DOHH2 (cell line): ENCODE measurements around the gene ERAP2.

Experiments
- H3F3A ChIP-seq: fragments of 200-600 bp; sonication (generic), shearing (Covaris generic); 2 replicates; pipeline ENCODE4 v1.6.0; 2016; ENCODE audit warnings: antibody characterized with exemption, mild to moderate bottlenecking; ENCODE audit not compliant: control insufficient read depth, insufficient read depth
- H3K27ac ChIP-seq: fragments of 200-600 bp; sonication (generic); 2 replicates; pipeline ENCODE4 v1.5.1; 2014; ENCODE audit warnings: low read depth, mild to moderate bottlenecking, low read length, moderate library complexity
- H3K27me3 ChIP-seq: fragments of 200-600 bp; sonication (generic); 2 replicates; pipeline ENCODE4 v1.6.1; 2014; ENCODE audit warnings: mild to moderate bottlenecking, low read length, mixed read lengths; ENCODE audit not compliant: control insufficient read depth
- H3K36me3 ChIP-seq: fragments of 200-600 bp; sonication (generic); 2 replicates; pipeline ENCODE4 v1.6.1; 2014; ENCODE audit warnings: mild to moderate bottlenecking, low read length, moderate library complexity, mixed read lengths; ENCODE audit not compliant: control insufficient read depth
- H3K4me1 ChIP-seq: fragments of 200-600 bp; sonication (generic); 2 replicates; pipeline ENCODE4 v1.6.1; 2014; ENCODE audit warnings: mild to moderate bottlenecking, low read length, mixed read lengths; ENCODE audit not compliant: control insufficient read depth
- H3K4me2 ChIP-seq: fragments of 200-600 bp; sonication (generic); 2 replicates; pipeline ENCODE4 v1.6.0; 2014; ENCODE audit warnings: mild to moderate bottlenecking, low read length, moderate library complexity
- H3K4me3 ChIP-seq: fragments of 200-600 bp; sonication (generic); 2 replicates; pipeline ENCODE4 v1.5.1; 2014; ENCODE audit warnings: mild to moderate bottlenecking, low read length, mixed read lengths
- H3K79me2 ChIP-seq: fragments of 200-600 bp; sonication (generic); 2 replicates; pipeline ENCODE4 v1.6.1; 2014; ENCODE audit warnings: mild to moderate bottlenecking, low read length, mixed read lengths; ENCODE audit not compliant: control insufficient read depth
- H3K9me2 ChIP-seq: fragments of 200-600 bp; sonication (generic); replicated peaks from 2 replicates; pipeline ENCODE4 v1.6.1; 2014; ENCODE audit warnings: mild to moderate bottlenecking, low read length, mixed read lengths; ENCODE audit not compliant: control insufficient read depth
- H3K9me3 ChIP-seq: fragments of 200-600 bp; sonication (generic); 2 replicates; pipeline ENCODE4 v1.6.1; 2014; ENCODE audit warnings: antibody characterized with exemption, low read length, mixed read lengths; ENCODE audit not compliant: control insufficient read depth, insufficient read depth
- H4K20me1 ChIP-seq: fragments of 200-600 bp; sonication (generic); 2 replicates; pipeline ENCODE4 v1.6.0; 2014; ENCODE audit warnings: low read depth, mild to moderate bottlenecking, antibody characterized with exemption, low read length, moderate library complexity; ENCODE audit not compliant: control insufficient read depth, insufficient read depth
- CTCF ChIP-seq: fragments of 200-600 bp; sonication (generic); IDR thresholded peaks from one replicate; pipeline ENCODE4 v1.5.1; 2014; ENCODE audit warnings: antibody characterized with exemption, mild to moderate bottlenecking, low read depth, low read length; ENCODE audit not compliant: poor library complexity, severe bottlenecking
- EZH2phosphoT487 ChIP-seq: fragments of 200-600 bp; sonication (generic); IDR thresholded peaks from 2 replicates; pipeline ENCODE4 v1.6.1; 2017; ENCODE audit warnings: borderline replicate concordance, mild to moderate bottlenecking, antibody characterized with exemption, low read length, moderate library complexity, mixed read lengths

Gene ERAP2

GRCh38 chr5:96966801-96967200 lies 90.5 kb downstream of the ERAP2 start:
- Histone ChIP-seq H3K4me3 (no peak overlapping the region), H3K4me2 (no peak overlapping the region), H3K9me2 (no peaks in the 10 kb centered on the region), H3K27me3 (no peaks in the 10 kb centered on the region), H3K4me1 (peaks cover 53% of the 10 kb centered on the region), H3F3A (peaks cover 5% of the 10 kb centered on the region; the same call in 1 of the 2 replicates), H3K9me3 (no peaks in the 10 kb centered on the region), H3K79me2 (peaks cover 98% of the 10 kb centered on the region), H3K27ac (no peak overlapping the region), H4K20me1 (0 out of 2 replicates have a peak, but pooled peaks cover 4% of the 10 kb centered on the region), H3K36me3 (peaks cover 28% of the 10 kb centered on the region)
- TF ChIP-seq EZH2phosphoT487 (no peak), CTCF (no peak)

GRCh38 chr5:96967400-96967799 lies 91.1 kb downstream of the ERAP2 start:
- H3K4me2 ChIP-seq, result no peak overlapping the region
- H3F3A ChIP-seq, result no peaks in the 10 kb centered on the region
- peaks cover 98% of the 10 kb centered on the region for H3K79me2 ChIP-seq

GRCh38 chr5:96968074-96968473 lies 91.8 kb downstream of the ERAP2 start:
- no peak overlapping the region for H3K4me3 ChIP-seq
- H3F3A ChIP-seq, result no peaks in the 10 kb centered on the region
- H3K79me2 ChIP-seq, result peaks cover 98% of the 10 kb centered on the region

More at GRCh38 chr5:96967400-96967799, 91.1 kb downstream of the ERAP2 start:
- peaks cover 53% of the 10 kb centered on the region for H3K4me1 ChIP-seq
- no peaks in the 10 kb centered on the region for H3K27me3 ChIP-seq
- 0 out of 2 replicates have a peak, but pooled peaks cover 9% of the 10 kb centered on the region for H4K20me1 ChIP-seq
- peaks cover 25% of the 10 kb centered on the region for H3K36me3 ChIP-seq
- H3K4me3 ChIP-seq, result no peak overlapping the region
- no peak overlapping the region for H3K27ac ChIP-seq
- H3K9me3 ChIP-seq, result no peaks in the 10 kb centered on the region
- H3K9me2 ChIP-seq, result no peaks in the 10 kb centered on the region
- TF ChIP-seq EZH2phosphoT487, result no peak
- no peak for TF ChIP-seq CTCF

More at GRCh38 chr5:96968074-96968473, 91.8 kb downstream of the ERAP2 start:
- H3K9me2 ChIP-seq, result no peaks in the 10 kb centered on the region
- H3K4me2 ChIP-seq, result no peak overlapping the region
- H3K27ac ChIP-seq, result no peak overlapping the region
- H3K4me1 ChIP-seq, result peaks cover 53% of the 10 kb centered on the region
- TF ChIP-seq EZH2phosphoT487, result no peak
- TF ChIP-seq CTCF, result no peak
- H3K36me3 ChIP-seq, result peaks cover 25% of the 10 kb centered on the region
- 0 out of 2 replicates have a peak, but pooled peaks cover 9% of the 10 kb centered on the region for H4K20me1 ChIP-seq
- H3K9me3 ChIP-seq, result no peaks in the 10 kb centered on the region
- no peaks in the 10 kb centered on the region for H3K27me3 ChIP-seq
